Activated naive CD4-positive, alpha-beta T cell treated with anti-CD3 and anti-CD28 coated beads, Interleukin-2, amount 10 ng/mL, durations not matched to agents 7 days and 5 days (primary cell): ENCODE results near the gene DTNB.
"Not testable (repeated sequence)": the region's sequence is repeated elsewhere in the genome, so short reads cannot be mapped to it uniquely, and the experiment has no call there.

ENCODE experiments used
- CTCF ChIA-PET: fragments of 350-600 bp; sonication (Branson Sonifier 250); formaldehyde crosslinking; loops from one replicate; lab custom pipeline; 2021; ENCODE audit warnings: antibody characterized with exemption; lab: Charles Lee
- DNase-seq: peaks from one replicate; pipeline ENCODE4 v3.0.0-alpha.2; 2020
- H3K27ac Mint-ChIP-seq: one replicate; pipeline ENCODE4 v1.8.0; 2021; ENCODE audit warnings: mild to moderate bottlenecking, moderate library complexity, mixed read lengths
- H3K27me3 Mint-ChIP-seq: one replicate; pipeline ENCODE4 v1.8.0; 2021; ENCODE audit warnings: mild to moderate bottlenecking, mixed read lengths
- H3K36me3 Mint-ChIP-seq: one replicate; pipeline ENCODE4 v1.8.0; 2021; ENCODE audit warnings: mixed read lengths
- H3K4me1 Mint-ChIP-seq: one replicate; pipeline ENCODE4 v1.8.0; 2021; ENCODE audit warnings: mixed read lengths
- H3K4me3 Mint-ChIP-seq: one replicate; pipeline ENCODE4 v1.8.0; 2021; ENCODE audit warnings: mild to moderate bottlenecking, moderate library complexity, mixed read lengths
- H3K9me3 Mint-ChIP-seq: one replicate; pipeline ENCODE4 v1.8.0; 2021; ENCODE audit warnings: mixed read lengths

DTNB gene

GRCh38 chr2:25552318-25552717 is 121.1 kb downstream of the DTNB start:
- Mint-ChIP-seq H3K9me3 (no peaks in the 10 kb centered on the region), H3K27ac (no peak overlapping the region), H3K36me3 (peaks cover 6% of the 10 kb centered on the region), H3K4me3 (no peak overlapping the region), H3K27me3 (no peaks in the 10 kb centered on the region), H3K4me1 (peaks cover 13% of the 10 kb centered on the region)
- CTCF ChIA-PET: interaction anchor here (1.1 kb wide), 1 partner anchor 190 kb away, joined by 3 read pairs; no protein-coding TSS in a partner anchor
- no peak for DNase-seq

- Mint-ChIP-seq H3K4me3 (no peak overlapping the region), H3K36me3 (peaks cover 2% of the 10 kb centered on the region), H3K4me1 (peaks cover 6% of the 10 kb centered on the region), H3K9me3 (no peaks in the 10 kb centered on the region), H3K27me3 (no peaks in the 10 kb centered on the region), H3K27ac (no peak overlapping the region)
- CTCF ChIA-PET: interaction anchor here (1.4 kb wide), 1 partner anchor 272 kb away, joined by 3 read pairs; no protein-coding TSS in a partner anchor
- DNase-seq: no peak
Measured at GRCh38 chr2:25551316-25551715, 122.1 kb downstream of the DTNB start.

- H3K27me3 Mint-ChIP-seq, DNase-seq, H3K36me3 Mint-ChIP-seq, H3K4me1 Mint-ChIP-seq, H3K4me3 Mint-ChIP-seq, H3K27ac Mint-ChIP-seq, CTCF ChIA-PET, H3K9me3 Mint-ChIP-seq: not testable (repeated sequence)
Measured at GRCh38 chr2:25549571-25549970, 123.8 kb downstream of the DTNB start.

GRCh38 chr2:25548601-25549000 is 124.8 kb downstream of the DTNB start:
- H3K36me3 Mint-ChIP-seq: peaks cover 4% of the 10 kb centered on the region
- CTCF ChIA-PET: no interaction called here
- no peak for DNase-seq
- no peak overlapping the region for H3K4me3 Mint-ChIP-seq
- H3K9me3 Mint-ChIP-seq: no peaks in the 10 kb centered on the region
- H3K27ac Mint-ChIP-seq: no peak overlapping the region
- H3K4me1 Mint-ChIP-seq: peaks cover 6% of the 10 kb centered on the region
- H3K27me3 Mint-ChIP-seq: no peaks in the 10 kb centered on the region

GRCh38 chr2:25546852-25547251 is 126.5 kb downstream of the DTNB start:
- DNase-seq: no peak
- no peaks in the 10 kb centered on the region for H3K4me1 Mint-ChIP-seq
- no peaks in the 10 kb centered on the region for H3K9me3 Mint-ChIP-seq
- no peak overlapping the region for H3K4me3 Mint-ChIP-seq
- CTCF ChIA-PET: no interaction called here
- H3K27me3 Mint-ChIP-seq: no peaks in the 10 kb centered on the region
- peaks cover 4% of the 10 kb centered on the region for H3K36me3 Mint-ChIP-seq
- no peak overlapping the region for H3K27ac Mint-ChIP-seq

GRCh38 chr2:25545899-25546298 is 127.5 kb downstream of the DTNB start:
- Mint-ChIP-seq H3K9me3 (no peaks in the 10 kb centered on the region), H3K4me1 (no peaks in the 10 kb centered on the region), H3K4me3 (no peak overlapping the region), H3K36me3 (peaks cover 2% of the 10 kb centered on the region), H3K27me3 (no peaks in the 10 kb centered on the region), H3K27ac (no peak overlapping the region)
- CTCF ChIA-PET: no interaction called here
- no peak for DNase-seq

GRCh38 chr2:25544445-25544844 is 128.9 kb downstream of the DTNB start:
- Mint-ChIP-seq H3K27me3 (no peaks in the 10 kb centered on the region), H3K27ac (no peak overlapping the region), H3K36me3 (peaks cover 1% of the 10 kb centered on the region), H3K4me3 (no peak overlapping the region), H3K9me3 (no peaks in the 10 kb centered on the region), H3K4me1 (no peaks in the 10 kb centered on the region)
- CTCF ChIA-PET: interaction anchor here (1.5 kb wide), 1 partner anchor 13 kb away, joined by 4 read pairs; no protein-coding TSS in a partner anchor
- no peak for DNase-seq

- CTCF ChIA-PET: no interaction called here
- no peaks in the 10 kb centered on the region for H3K27me3 Mint-ChIP-seq
- H3K27ac Mint-ChIP-seq: no peak overlapping the region
- H3K9me3 Mint-ChIP-seq: no peaks in the 10 kb centered on the region
- H3K36me3 Mint-ChIP-seq: peaks cover 1% of the 10 kb centered on the region
- no peaks in the 10 kb centered on the region for H3K4me1 Mint-ChIP-seq
- DNase-seq: no peak
- no peak overlapping the region for H3K4me3 Mint-ChIP-seq
Measured at GRCh38 chr2:25543939-25544338, 129.4 kb downstream of the DTNB start.

- H3K9me3 Mint-ChIP-seq: no peaks in the 10 kb centered on the region
- no peak for DNase-seq
- H3K4me3 Mint-ChIP-seq: no peak overlapping the region
- no peak overlapping the region for H3K27ac Mint-ChIP-seq
- no peaks in the 10 kb centered on the region for H3K4me1 Mint-ChIP-seq
- CTCF ChIA-PET: no interaction called here
- H3K27me3 Mint-ChIP-seq: no peaks in the 10 kb centered on the region
- H3K36me3 Mint-ChIP-seq: peaks cover 6% of the 10 kb centered on the region
Measured at GRCh38 chr2:25541378-25541777, 132.0 kb downstream of the DTNB start.

- peaks cover 8% of the 10 kb centered on the region for H3K36me3 Mint-ChIP-seq
- no peaks in the 10 kb centered on the region for H3K9me3 Mint-ChIP-seq
- H3K27me3 Mint-ChIP-seq: no peaks in the 10 kb centered on the region
- CTCF ChIA-PET: no interaction called here
- H3K4me1 Mint-ChIP-seq: no peaks in the 10 kb centered on the region
- no peak overlapping the region for H3K27ac Mint-ChIP-seq
- DNase-seq: no peak
- no peak overlapping the region for H3K4me3 Mint-ChIP-seq
Measured at GRCh38 chr2:25539136-25539535, 134.2 kb downstream of the DTNB start.

GRCh38 chr2:25537526-25537925 is 135.9 kb downstream of the DTNB start:
- Mint-ChIP-seq H3K4me1 (no peaks in the 10 kb centered on the region), H3K9me3 (no peaks in the 10 kb centered on the region), H3K4me3 (no peak overlapping the region), H3K36me3 (peaks cover 8% of the 10 kb centered on the region), H3K27ac (no peak overlapping the region), H3K27me3 (no peaks in the 10 kb centered on the region)
- no peak for DNase-seq
- CTCF ChIA-PET: no interaction called here

- DNase-seq, H3K36me3 Mint-ChIP-seq, H3K4me3 Mint-ChIP-seq, H3K27me3 Mint-ChIP-seq, H3K9me3 Mint-ChIP-seq, H3K4me1 Mint-ChIP-seq, H3K27ac Mint-ChIP-seq, CTCF ChIA-PET: not testable (repeated sequence)
Measured at GRCh38 chr2:25535411-25536289, 137.7 kb downstream of the DTNB start.

GRCh38 chr2:25534937-25535336 is 138.4 kb downstream of the DTNB start:
- H3K27ac Mint-ChIP-seq, CTCF ChIA-PET, H3K4me3 Mint-ChIP-seq, H3K36me3 Mint-ChIP-seq, H3K27me3 Mint-ChIP-seq, H3K4me1 Mint-ChIP-seq, DNase-seq, H3K9me3 Mint-ChIP-seq: not testable (repeated sequence)

GRCh38 chr2:25534455-25534854 is 138.9 kb downstream of the DTNB start:
- H3K9me3 Mint-ChIP-seq: no peaks in the 10 kb centered on the region
- H3K27ac Mint-ChIP-seq: no peak overlapping the region
- no peak for DNase-seq
- peaks cover 10% of the 10 kb centered on the region for H3K4me1 Mint-ChIP-seq
- H3K4me3 Mint-ChIP-seq: no peak overlapping the region
- no peaks in the 10 kb centered on the region for H3K27me3 Mint-ChIP-seq
- CTCF ChIA-PET: no interaction called here
- peaks cover 9% of the 10 kb centered on the region for H3K36me3 Mint-ChIP-seq

- H3K27ac Mint-ChIP-seq, H3K4me1 Mint-ChIP-seq, CTCF ChIA-PET, H3K9me3 Mint-ChIP-seq, H3K4me3 Mint-ChIP-seq, DNase-seq, H3K27me3 Mint-ChIP-seq: not testable (repeated sequence)
- peaks cover 10% of the 10 kb centered on the region for H3K36me3 Mint-ChIP-seq
Measured at GRCh38 chr2:25533771-25534170, 139.6 kb downstream of the DTNB start.
